Activated T-helper 2 cell treated with anti-CD3 and anti-CD28 coated beads, Interferon-gamma antibody, Interleukin-2, Interleukin-4, amounts not matched to agents 10 μg/mL and 5 μg/mL and 100 μg/mL, durations not matched to agents 14 hours and 24 hours and 36 hours (primary cell): ENCODE data around the gene NKX2-1. TPM values are rescaled to one million over a fixed set of nuclear protein-coding genes. Genes with fewer than 3 reads are reported as not detected.

ENCODE experiments used
- DNase-seq: peaks from one replicate; pipeline ENCODE4 v3.0.0; 2021; ENCODE audit warnings: low spot score
- H3K27ac Mint-ChIP-seq: one replicate; pipeline ENCODE4 v1.8.0; 2021; ENCODE audit warnings: mixed read lengths
- H3K27me3 Mint-ChIP-seq: one replicate; pipeline ENCODE4 v1.8.0; 2021; ENCODE audit warnings: low read depth, mixed read lengths
- H3K36me3 Mint-ChIP-seq: one replicate; pipeline ENCODE4 v1.8.0; 2021; ENCODE audit warnings: low read depth, mixed read lengths
- H3K4me1 Mint-ChIP-seq: one replicate; pipeline ENCODE4 v1.8.0; 2021; ENCODE audit warnings: low read depth, mixed read lengths
- H3K4me3 Mint-ChIP-seq: one replicate; pipeline ENCODE4 v1.8.0; 2021; ENCODE audit warnings: low read depth, mild to moderate bottlenecking, moderate library complexity, mixed read lengths
- H3K9me3 Mint-ChIP-seq: one replicate; pipeline ENCODE4 v1.8.0; 2021; ENCODE audit warnings: mixed read lengths
- intact Hi-C: fragments of 100-400 bp; cut with micrococcal nuclease; formaldehyde crosslinking; loops from one replicate; pipeline ENCODE4 v1.15.1; 2023
- total RNA-seq: library from RNA; stranded (reverse); gene quantifications from 2 replicates; pipeline ENCODE4 v1.2.3, GENCODE V29; 2022

Gene NKX2-1
- total RNA-seq, 1 donor from 2014 or later = not detected

DNA sequence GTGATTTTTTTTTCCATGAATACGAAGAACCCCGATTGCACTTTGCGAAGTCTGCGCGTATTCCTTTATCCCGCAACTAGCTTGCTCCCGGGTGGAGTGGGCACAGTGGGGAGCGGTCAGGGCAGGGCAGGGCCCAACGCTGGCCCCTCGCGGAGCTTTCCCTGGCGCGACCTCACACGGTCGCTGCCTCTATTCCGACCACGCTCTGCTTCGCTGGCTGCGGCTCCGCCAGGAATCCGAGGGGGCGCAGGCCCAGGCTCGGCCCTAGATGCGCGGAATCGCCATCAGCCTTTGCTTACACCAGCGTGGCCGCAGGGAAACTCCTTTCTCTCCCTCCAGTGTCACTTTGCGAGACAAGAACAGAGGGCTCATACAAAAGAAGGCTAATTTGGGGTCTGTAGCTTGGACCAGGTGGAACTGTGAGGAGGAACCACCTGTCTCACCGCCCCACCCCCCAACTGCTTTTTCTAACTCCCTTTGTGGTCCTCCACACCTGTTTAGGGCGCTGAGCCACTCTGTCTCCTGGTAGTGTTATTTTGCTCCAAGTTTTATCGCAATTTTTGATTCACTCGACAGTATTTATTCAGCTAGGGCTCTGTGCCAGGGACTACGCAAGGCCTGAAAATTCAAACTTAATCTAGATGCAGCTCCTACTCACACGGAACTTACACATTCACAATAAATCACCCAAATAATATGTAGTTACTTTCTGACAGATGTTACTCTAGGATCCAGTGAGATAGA lies 3.1 kb upstream of the NKX2-1 start:
- peaks cover 80% of the 10 kb centered on the region for H3K27me3 Mint-ChIP-seq
- H3K36me3 Mint-ChIP-seq = no peaks in the 10 kb centered on the region
- no peak overlapping the region for H3K27ac Mint-ChIP-seq
- intact Hi-C loops = no loop called here
- H3K4me3 Mint-ChIP-seq = no peak overlapping the region
- no peaks in the 10 kb centered on the region for H3K9me3 Mint-ChIP-seq
- DNase-seq = no peak
- peaks cover 4% of the 10 kb centered on the region for H3K4me1 Mint-ChIP-seq

DNA sequence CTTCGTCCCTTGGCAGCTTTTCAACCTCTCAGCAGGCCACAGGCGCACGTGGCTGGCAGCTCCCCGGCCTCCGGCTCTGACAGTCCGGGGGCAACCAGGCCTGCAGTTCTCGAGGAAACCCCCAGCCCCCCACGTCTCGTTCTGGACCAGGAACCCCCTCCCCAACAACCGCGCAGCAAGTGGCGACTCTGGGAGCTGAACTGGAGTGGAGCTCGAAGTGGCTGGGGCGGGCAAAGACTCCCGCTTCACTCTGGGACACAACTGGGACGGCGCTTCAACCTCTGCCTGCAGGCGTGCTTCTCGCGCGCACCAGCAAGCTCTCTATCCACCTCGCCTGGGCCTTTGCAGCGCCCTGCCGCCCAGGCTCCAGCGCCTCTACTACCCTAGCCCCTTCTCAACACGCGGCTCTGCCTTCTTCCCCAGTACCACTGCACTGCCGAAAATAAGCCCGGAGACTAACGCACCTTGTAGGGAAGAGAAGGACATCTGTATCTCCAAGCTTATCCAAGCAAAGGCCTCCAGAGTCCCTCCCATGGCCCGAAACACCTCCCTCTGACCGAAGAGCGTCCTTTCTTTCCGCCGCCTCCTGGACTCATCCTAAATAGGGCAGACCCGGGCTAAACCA lies 2.4 kb upstream of the NKX2-1 start:
- no peaks in the 10 kb centered on the region for H3K36me3 Mint-ChIP-seq
- H3K27ac Mint-ChIP-seq = peak overlapping the region; percentile 33
- no peak for DNase-seq
- peaks cover 74% of the 10 kb centered on the region for H3K27me3 Mint-ChIP-seq
- H3K4me3 Mint-ChIP-seq = no peak overlapping the region
- intact Hi-C loops = no loop called here
- H3K9me3 Mint-ChIP-seq = no peaks in the 10 kb centered on the region
- H3K4me1 Mint-ChIP-seq = peaks cover 4% of the 10 kb centered on the region

DNA sequence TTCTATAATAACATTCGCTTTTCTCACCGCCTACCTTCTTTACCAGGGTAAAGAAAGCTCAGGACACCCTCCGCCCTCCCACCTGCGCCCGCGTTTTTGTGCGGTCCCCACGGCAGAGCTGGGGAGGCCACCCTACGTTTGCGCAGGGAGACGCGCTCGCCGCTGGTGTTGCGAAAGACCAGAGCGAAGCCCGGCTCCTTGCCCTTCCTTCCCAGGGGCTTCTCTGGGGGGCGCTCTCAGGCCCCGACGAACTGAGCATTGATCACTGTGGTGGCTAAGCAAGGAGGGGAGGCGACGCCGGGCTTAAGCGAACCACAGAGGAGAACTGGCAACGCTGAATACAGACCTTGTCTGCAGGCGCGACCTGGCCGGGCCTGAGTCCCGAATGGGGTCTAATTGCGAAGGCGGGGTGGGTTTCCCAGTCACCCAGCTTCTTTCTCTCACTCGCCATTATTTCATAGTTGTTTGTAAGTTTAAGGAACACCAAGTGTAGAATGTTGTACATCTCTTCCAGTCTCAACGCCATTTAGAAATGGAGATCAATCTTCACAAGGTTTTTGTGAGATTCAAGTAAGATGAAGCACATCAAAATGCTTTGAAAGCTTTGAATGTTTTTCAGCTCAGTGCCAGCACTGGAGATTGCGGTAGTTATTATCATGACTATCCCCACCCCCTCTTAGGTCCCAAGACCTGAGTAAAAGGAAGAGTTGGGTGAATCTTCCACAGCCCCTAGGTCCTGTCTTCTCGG lies 1.7 kb upstream of the NKX2-1 start:
- Mint-ChIP-seq H3K36me3 (no peaks in the 10 kb centered on the region), H3K4me1 (peaks cover 4% of the 10 kb centered on the region), H3K4me3 (no peak overlapping the region), H3K9me3 (no peaks in the 10 kb centered on the region), H3K27me3 (peaks cover 71% of the 10 kb centered on the region), H3K27ac (peak overlapping the region; percentile 33)
- DNase-seq = no peak
- intact Hi-C loops = loop anchor here (2.0 kb wide), 2 partner anchors 61 to 135 kb away; partner anchors contain the start of gene NKX2-8

DNA sequence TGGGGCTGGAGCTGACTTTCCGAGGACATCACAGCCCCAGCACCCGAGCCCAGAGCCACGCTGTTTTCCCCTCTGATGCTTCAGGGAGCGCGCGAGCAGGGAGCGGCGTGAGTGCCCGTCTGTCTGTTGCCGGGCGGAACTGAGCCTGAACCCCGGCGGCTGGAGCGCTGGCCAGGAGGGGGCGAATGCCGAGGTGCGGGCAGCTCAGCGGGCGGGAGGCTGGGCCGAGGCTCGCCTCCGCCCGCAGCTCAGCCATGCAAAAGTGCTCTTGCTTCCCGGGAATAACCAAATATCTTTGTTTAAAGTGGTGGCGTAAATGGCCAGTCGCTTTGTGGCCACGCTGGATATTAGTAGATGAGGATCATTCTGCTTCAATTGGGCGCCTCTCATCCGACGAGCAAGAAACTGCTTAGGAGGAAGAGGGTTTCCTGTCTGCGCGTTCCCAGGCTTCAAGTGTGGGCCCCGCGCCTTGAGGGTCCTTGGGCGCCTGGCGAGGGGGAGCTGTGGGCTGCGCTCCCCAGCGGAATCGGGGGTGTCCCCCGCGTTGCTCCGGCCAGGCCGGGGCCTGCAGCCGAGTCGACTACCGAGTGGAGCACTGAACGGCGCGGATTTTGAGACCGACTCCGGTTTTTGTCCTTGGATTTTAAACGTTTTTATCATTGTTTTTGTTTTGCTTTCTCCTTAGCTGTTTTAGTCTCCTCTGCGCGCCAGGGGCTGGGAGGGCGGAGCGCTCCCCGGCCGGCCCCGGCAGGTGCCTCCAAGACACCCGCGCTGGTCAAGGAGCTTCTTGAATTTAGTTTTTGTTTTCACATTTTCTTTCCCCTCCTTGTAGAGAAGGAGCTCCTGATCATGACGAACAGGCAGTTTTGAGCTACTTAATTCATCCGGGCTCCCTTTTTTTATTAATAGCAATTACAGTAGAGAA lies 831 bp upstream of the NKX2-1 start:
- H3K9me3 Mint-ChIP-seq = no peaks in the 10 kb centered on the region
- H3K4me1 Mint-ChIP-seq = peaks cover 4% of the 10 kb centered on the region
- DNase-seq = no peak
- intact Hi-C loops = loop anchor here (2.0 kb wide), 2 partner anchors 62 to 136 kb away; partner anchors contain the start of gene NKX2-8
- H3K27me3 Mint-ChIP-seq = peaks cover 71% of the 10 kb centered on the region
- H3K27ac Mint-ChIP-seq = no peak overlapping the region
- no peak overlapping the region for H3K4me3 Mint-ChIP-seq
- H3K36me3 Mint-ChIP-seq = no peaks in the 10 kb centered on the region

DNA sequence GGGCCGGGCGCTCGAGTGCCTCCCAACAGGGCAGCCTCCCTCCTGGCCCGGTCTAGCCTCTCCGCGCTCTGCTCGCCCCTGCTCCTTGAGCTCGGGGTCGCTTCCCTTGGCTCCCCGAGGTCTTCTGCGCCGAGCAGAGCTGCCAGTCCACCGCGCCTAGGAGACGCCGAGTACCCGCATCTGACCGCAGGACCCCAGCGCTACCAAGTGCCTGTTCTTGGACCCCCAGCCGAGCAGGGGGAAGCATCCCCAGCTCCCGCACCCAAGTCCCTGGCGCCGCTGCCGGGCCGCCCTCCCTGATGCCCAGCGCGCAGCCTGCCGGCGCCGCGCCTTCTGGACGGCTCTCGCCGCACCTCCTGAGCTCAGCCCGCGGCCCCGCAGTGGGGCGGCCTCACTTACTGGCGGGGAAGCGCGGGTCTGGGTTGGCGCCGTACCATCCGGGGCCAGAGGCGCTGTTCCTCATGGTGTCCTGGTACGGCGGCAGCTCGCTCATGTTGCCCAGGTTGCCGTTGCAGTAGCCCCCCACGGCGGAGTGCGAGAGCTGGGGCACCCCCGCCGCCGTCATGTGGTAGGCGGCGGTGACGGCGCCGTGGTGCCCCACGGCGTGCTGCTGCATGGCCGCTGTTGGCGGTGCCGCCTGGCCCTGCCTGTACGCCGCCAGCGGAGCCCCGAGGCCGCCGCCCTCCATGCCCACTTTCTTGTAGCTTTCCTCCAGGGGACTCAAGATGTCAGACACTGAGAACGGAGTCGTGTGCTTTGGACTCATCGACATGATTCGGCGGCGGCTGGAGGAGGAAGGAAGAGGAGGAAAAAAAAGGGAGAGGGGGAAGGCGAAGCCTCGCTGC lies 1.2 kb downstream of the NKX2-1 start:
- intact Hi-C loops = loop anchor here (2.0 to 10.0 kb wide), 3 partner anchors 14 to 1686 kb away; partner anchors contain the start of gene SSTR1
- no peak for DNase-seq
- Mint-ChIP-seq H3K4me1 (peaks cover 4% of the 10 kb centered on the region), H3K27me3 (peaks cover 73% of the 10 kb centered on the region), H3K36me3 (no peaks in the 10 kb centered on the region), H3K27ac (no peak overlapping the region), H3K9me3 (no peaks in the 10 kb centered on the region), H3K4me3 (peak overlapping the region; percentile 2)

DNA sequence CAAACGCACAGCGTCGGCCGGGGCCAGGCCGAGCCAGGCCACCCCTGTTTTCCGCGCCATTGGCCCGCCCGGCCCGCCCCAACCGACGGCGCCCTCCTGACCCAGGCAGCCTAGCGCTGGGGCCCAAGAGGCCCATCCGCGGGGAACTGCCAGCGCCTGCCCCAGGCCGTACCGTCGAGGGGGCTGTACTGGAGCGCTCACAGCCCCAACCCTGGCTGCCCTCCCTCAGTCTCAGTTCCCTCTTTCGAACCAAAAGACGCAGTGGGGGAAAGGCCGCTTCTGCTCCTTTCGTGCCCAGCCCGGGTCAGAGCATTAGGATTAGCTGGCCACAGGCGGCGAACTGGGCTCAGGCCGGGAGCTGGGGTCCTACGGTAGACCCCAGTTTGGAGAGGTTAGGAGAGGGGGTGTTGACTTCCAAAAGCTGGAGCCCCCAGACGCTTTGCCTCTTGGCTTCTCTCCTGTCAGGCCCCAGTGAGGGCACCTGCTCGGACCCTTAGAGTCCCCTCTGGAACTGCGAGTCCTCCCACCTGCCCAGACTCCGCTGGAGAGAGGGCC lies 1.9 kb downstream of the NKX2-1 start:
- intact Hi-C loops = loop anchor here (2.0 to 10.0 kb wide), 3 partner anchors 13 to 1687 kb away; partner anchors contain the start of gene SSTR1
- peaks cover 4% of the 10 kb centered on the region for H3K4me1 Mint-ChIP-seq
- no peak for DNase-seq
- H3K36me3 Mint-ChIP-seq = no peaks in the 10 kb centered on the region
- no peak overlapping the region for H3K4me3 Mint-ChIP-seq
- no peaks in the 10 kb centered on the region for H3K9me3 Mint-ChIP-seq
- no peak overlapping the region for H3K27ac Mint-ChIP-seq
- peaks cover 73% of the 10 kb centered on the region for H3K27me3 Mint-ChIP-seq

DNA sequence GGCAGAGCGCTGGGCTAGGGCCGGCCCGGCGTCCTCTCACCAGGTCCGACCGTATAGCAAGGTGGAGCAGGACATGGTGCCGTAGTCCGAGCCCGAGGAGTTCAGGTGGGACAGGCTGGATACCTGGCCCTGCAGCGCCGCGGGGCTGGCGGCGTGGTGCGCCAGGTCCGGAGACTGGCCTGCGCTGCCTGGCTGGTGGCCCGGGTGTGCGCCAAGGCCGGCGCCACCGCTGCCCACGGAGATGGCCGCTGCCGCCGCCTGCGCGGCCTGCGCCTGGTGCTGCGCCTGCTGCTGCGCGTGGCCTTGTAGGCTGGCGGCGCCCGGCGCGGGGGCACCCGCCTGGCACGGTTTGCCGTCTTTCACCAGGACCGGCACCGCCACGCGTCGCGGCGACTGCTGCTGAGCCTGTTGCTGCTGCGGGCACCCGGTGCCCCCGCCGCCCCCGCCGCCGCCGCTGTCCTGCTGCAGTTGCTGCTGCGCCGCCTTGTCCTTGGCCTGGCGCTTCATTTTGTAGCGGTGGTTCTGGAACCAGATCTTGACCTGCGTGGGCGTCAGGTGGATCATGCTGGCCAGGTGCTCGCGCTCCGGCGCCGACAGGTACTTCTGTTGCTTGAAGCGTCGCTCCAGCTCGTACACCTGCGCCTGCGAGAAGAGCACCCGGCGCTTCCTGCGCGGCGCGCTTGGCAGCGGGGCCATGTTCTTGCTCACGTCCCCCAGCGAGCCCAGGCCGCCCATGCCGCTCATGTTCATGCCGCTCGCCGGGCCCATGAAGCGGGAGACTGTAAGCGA lies 2.6 kb downstream of the NKX2-1 start:
- Mint-ChIP-seq H3K36me3 (no peaks in the 10 kb centered on the region), H3K4me1 (peaks cover 4% of the 10 kb centered on the region)
- intact Hi-C loops = loop anchor here (2.0 to 10.0 kb wide), 3 partner anchors 13 to 1687 kb away; partner anchors contain the start of gene SSTR1

DNA sequence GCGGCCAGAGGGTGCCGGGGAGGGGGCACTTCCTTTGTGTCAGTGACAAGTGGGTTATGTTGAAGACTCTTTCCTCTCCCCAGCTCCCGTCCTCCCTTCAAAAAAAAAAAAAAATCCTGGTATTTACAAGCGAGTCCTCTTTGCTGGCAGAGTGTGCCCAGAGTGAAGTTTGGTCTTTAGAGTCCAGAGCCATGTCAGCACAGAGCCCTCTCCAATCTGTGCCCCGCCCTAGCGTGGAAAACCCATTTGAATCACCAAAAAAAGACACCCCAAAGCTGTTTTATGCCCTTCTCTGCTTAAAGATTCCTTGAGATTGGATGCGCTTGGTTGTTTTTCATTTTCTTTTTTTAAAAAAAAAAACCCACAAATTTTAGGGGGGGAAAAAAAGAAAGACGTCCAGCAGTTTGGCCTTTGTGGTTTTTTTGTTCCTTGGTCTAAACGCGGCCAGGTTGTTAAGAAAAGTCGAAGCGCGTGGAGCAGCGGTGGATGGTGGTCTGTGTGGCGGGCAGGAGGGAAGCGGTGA lies 3.3 kb downstream of the NKX2-1 start:
- intact Hi-C loops = loop anchor here (5.0 to 10.0 kb wide), 2 partner anchors 1076 to 1688 kb away; partner anchors contain the start of gene SSTR1
- Mint-ChIP-seq H3K4me1 (peaks cover 3% of the 10 kb centered on the region), H3K36me3 (no peaks in the 10 kb centered on the region), H3K27me3 (peaks cover 74% of the 10 kb centered on the region), H3K9me3 (no peaks in the 10 kb centered on the region), H3K4me3 (no peak overlapping the region), H3K27ac (no peak overlapping the region)
- DNase-seq = no peak

More for the DNA sequence above, 2.6 kb downstream of the NKX2-1 start:
- Mint-ChIP-seq H3K27ac (no peak overlapping the region), H3K4me3 (no peak overlapping the region), H3K27me3 (peaks cover 74% of the 10 kb centered on the region), H3K9me3 (no peaks in the 10 kb centered on the region)
- DNase-seq = no peak

DNA sequence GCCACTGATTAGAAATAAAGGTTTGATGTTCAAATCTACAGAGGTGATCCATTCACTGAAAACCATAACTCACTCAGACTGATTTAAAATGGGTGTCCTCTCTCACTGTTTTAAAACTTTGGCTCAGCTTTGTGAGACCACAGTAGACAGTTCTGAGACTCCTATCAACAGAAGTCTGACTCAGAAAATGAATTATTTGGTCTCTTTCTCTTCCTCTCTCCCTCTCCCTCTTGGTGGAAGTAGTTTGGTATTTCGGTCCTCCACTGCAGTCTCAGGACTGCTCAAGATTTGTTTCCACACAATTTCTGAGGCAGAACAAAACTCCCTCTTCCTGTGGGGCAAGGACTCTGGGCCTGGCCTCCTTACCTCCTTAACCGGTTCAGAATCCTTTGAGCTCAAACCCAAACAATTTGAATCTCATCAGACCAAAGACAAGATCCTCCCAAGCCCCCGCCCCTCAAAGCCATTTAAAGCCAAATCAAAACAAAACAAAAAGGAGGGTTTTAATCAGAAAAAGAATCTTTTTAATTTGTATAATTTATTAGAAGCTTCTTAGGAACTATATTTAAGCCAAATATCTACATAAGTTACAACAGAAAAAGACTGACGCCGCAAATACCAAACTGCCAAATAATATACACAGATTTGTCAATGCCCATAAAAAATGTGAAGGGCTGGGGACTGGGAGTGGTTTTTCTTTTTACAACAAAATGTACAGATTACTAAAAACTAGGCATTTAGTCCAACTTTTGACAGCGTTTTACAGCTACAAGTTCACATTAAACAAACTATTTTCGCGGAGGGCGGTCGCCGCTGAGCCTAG lies 3.9 kb downstream of the NKX2-1 start:
- H3K36me3 Mint-ChIP-seq = no peaks in the 10 kb centered on the region
- H3K4me3 Mint-ChIP-seq = no peak overlapping the region
- H3K9me3 Mint-ChIP-seq = no peaks in the 10 kb centered on the region
- DNase-seq = no peak
- H3K27me3 Mint-ChIP-seq = peaks cover 70% of the 10 kb centered on the region
- intact Hi-C loops = loop anchor here (5.0 to 10.0 kb wide), 2 partner anchors 1076 to 1689 kb away; partner anchors contain the start of gene SSTR1
- no peak overlapping the region for H3K27ac Mint-ChIP-seq
- peaks cover 3% of the 10 kb centered on the region for H3K4me1 Mint-ChIP-seq

DNA sequence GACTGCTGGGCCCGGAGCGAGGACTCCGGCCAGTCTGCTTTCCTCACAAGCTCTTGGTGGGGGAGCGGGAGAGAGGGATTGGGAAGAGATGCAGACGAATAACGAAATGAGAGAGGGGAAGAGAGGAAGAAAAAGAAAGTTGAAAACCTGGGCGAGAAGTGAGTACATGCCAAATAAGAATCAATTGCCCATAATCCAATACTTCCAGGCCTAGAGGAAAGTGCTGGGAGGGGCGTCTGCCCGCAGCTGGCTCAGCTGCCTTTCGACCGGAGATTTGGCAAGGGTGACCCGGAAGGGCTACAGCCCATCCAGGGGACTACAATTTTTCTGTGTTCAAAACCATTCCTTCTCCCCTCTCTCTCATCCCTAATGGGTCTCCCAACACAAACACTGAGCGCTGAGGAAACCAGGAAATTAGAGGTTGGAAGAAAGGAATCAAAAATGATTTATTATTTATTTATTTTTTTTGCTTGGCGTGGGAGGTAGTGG lies 4.9 kb downstream of the NKX2-1 start:
- H3K27me3 Mint-ChIP-seq = peaks cover 73% of the 10 kb centered on the region
- DNase-seq = no peak
- no peak overlapping the region for H3K4me3 Mint-ChIP-seq
- H3K36me3 Mint-ChIP-seq = no peaks in the 10 kb centered on the region
- intact Hi-C loops = loop anchor here (5.0 to 10.0 kb wide), 2 partner anchors 1077 to 1690 kb away; partner anchors contain the start of gene SSTR1
- peaks cover 3% of the 10 kb centered on the region for H3K4me1 Mint-ChIP-seq
- H3K9me3 Mint-ChIP-seq = no peaks in the 10 kb centered on the region
- H3K27ac Mint-ChIP-seq = no peak overlapping the region
